ENCODE measurements around the gene LINGO1. TPM values are rescaled to one million over a fixed set of nuclear protein-coding genes. Genes with fewer than 3 reads are reported as not detected.

LINGO1 gene
- total RNA-seq, 1 donor from 2014 or later: not detected

DNA sequence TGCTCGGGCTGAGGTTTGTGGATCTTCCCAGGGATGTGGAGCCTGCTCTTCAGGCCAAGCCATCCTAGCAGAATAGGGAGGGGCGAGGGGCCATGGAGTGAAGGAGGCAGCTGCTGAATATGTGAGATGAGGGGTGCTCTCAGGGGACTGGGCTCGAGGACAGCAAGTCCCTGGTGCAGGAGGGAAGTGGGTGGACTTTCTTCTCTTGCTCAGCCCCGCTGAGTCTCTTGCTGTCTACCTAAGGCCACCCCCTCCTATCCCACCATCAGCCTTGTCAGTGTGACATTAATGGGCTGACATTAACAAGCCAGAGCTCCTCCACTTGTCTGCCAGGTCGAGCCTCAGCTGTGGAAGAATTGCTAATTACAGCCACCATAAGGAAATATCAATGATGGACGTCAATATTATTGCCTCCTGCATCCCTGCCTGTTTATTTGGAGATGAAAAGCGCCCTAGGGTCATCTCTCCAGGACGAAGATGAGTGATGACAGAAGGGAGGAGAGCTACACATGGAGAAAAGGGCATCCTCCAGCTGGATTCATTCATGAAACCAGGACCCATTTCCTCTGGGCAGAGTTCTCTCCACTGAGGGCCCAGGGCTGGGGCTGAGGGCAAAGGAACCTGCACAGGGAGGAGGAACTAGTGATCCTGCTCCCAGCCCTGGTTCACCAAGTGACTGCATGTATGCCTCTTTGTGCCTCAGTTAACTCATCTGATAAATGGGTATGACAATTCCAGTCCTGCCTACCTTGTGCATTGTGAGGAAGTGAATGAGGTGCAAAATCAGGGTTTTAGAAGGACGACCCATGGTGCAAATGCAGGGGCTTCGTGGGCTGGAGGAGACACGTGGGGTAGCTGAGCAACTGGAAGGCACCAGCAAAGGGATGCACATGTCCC lies 34.9 kb upstream of the LINGO1 start:
- Histone ChIP-seq H3K36me3 (ENCODE audit: control insufficient read depth, insufficient read depth, low read length) (no peaks in the 10 kb centered on the region), H3K4me3 (ENCODE audit: low read depth, low read length) (no peak overlapping the region), H3K27me3 (ENCODE audit: control insufficient read depth, insufficient read depth, low read length) (peaks cover 2% of the 10 kb centered on the region)
- FAIRE-seq (peak; percentile 50), DNase-seq (ENCODE audit: low read depth) (no peak)
- no peak for TF ChIP-seq CTCF (IDR thresholded peaks at IDR 0.05; ENCODE audit: insufficient read depth, low read length, severe bottlenecking)

DNA sequence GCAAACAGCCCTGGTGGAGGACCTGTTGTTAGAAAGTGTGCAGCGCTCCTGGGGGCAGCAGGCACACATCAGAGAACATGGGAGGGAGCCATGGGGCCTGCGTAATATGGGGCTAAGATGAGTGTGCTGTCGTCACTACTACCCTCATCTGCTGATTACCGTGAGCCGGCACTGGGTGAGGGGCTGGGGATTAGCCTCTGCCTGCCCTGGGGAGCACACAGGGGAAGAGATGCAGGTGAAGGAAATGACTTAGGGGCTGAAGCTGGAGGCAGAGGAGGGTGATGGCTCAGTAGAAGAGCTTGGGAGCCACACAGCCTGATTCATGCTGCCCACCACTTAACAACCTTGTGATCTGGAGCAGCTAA lies 33.6 kb upstream of the LINGO1 start:
- FAIRE-seq (no peak), DNase-seq (ENCODE audit: low read depth) (no peak)
- no peak for TF ChIP-seq CTCF (IDR thresholded peaks at IDR 0.05; ENCODE audit: insufficient read depth, low read length, severe bottlenecking)
- Histone ChIP-seq H3K4me3 (ENCODE audit: low read depth, low read length) (no peak overlapping the region), H3K27me3 (ENCODE audit: control insufficient read depth, insufficient read depth, low read length) (peaks cover 2% of the 10 kb centered on the region), H3K36me3 (ENCODE audit: control insufficient read depth, insufficient read depth, low read length) (no peaks in the 10 kb centered on the region)

GRCh38 chr15:77665530-77666295 lies 33.0 kb upstream of the LINGO1 start:
- no peaks in the 10 kb centered on the region for H3K36me3 ChIP-seq (ENCODE audit: control insufficient read depth, insufficient read depth, low read length)
- DNase-seq (ENCODE audit: low read depth): no peak
- FAIRE-seq: peak; percentile 47
- H3K4me3 ChIP-seq (ENCODE audit: low read depth, low read length): no peak overlapping the region
- H3K27me3 ChIP-seq (ENCODE audit: control insufficient read depth, insufficient read depth, low read length): peaks cover 1% of the 10 kb centered on the region
- TF ChIP-seq CTCF (IDR thresholded peaks at IDR 0.05; ENCODE audit: insufficient read depth, low read length, severe bottlenecking): no peak

- no peaks in the 10 kb centered on the region for H3K27me3 ChIP-seq (ENCODE audit: control insufficient read depth, insufficient read depth, low read length)
These were observed 31.7 kb upstream of the LINGO1 start for GRCh38 chr15:77664428-77664827.

GRCh38 chr15:77663256-77663655 lies 30.5 kb upstream of the LINGO1 start:
- FAIRE-seq: no peak
- Histone ChIP-seq H3K27me3 (ENCODE audit: control insufficient read depth, insufficient read depth, low read length) (no peaks in the 10 kb centered on the region), H3K4me3 (ENCODE audit: low read depth, low read length) (no peak overlapping the region), H3K36me3 (ENCODE audit: control insufficient read depth, insufficient read depth, low read length) (no peaks in the 10 kb centered on the region)
- DNase-seq (ENCODE audit: low read depth): no peak
- no peak for TF ChIP-seq CTCF (IDR thresholded peaks at IDR 0.05; ENCODE audit: insufficient read depth, low read length, severe bottlenecking)

More at GRCh38 chr15:77664428-77664827, 31.7 kb upstream of the LINGO1 start:
- no peak for FAIRE-seq
- Histone ChIP-seq H3K36me3 (ENCODE audit: control insufficient read depth, insufficient read depth, low read length) (no peaks in the 10 kb centered on the region), H3K4me3 (ENCODE audit: low read depth, low read length) (no peak overlapping the region)
- TF ChIP-seq CTCF (IDR thresholded peaks at IDR 0.05; ENCODE audit: insufficient read depth, low read length, severe bottlenecking): no peak
- no peak for DNase-seq (ENCODE audit: low read depth)

Data from bronchial epithelial cell (primary cell).